GM21526 (cell line): ENCODE results near the gene CEP83.
A peak's percentile ranks its signal among the peaks of the same experiment; 100 is the strongest.

ENCODE experiments used
- ATAC-seq: cut with Tn5 transposase; IDR thresholded peaks from one replicate; pipeline ENCODE4 v1.9.1; 2021; ENCODE audit warnings: moderate library complexity; ENCODE audit not compliant: unreplicated experiment, low FRiP score

The CEP83 gene

DNA sequence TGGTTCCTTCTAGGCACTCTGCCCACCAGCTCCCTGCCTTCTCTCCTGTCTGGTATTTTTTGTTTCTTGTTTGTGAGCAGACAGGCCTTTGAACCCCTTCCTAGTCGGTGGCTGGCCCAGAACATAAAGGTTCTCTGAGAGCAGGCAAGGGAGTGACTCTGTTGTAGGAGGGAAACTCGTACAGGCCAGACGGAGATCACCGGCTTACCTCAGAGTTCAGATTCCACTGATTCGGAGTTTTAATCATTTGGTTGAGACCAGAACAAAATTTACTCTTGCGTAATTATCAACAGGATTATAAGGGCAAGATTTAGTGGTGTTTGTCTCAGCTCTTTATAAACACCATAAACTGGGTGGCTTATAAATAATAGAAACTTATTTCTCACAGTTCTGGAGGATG is 182.9 kb downstream of the CEP83 start:
- no peak for ATAC-seq

GRCh38 chr12:94273272-94273671 is 186.4 kb downstream of the CEP83 start:
- ATAC-seq = no peak

DNA sequence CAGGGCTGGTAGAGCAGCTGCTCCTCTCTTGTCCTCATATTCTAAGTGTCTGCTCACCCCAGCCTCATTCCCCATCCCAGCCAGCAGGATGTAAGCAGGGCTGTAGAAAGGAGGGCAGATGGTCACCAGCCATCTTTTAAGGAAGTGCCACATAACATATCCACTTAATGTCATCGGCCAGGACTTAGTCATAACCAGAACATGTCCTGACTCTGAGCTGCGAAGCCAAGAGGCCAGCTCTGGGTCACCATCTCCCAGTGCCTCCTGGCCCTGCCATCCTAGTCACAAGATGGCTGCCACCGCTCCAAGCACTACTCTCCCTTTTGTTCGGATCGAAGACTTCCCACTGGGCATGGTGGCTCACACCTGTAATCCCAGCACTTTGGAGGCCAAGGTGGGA is 187.4 kb downstream of the CEP83 start:
- ATAC-seq = no peak

DNA sequence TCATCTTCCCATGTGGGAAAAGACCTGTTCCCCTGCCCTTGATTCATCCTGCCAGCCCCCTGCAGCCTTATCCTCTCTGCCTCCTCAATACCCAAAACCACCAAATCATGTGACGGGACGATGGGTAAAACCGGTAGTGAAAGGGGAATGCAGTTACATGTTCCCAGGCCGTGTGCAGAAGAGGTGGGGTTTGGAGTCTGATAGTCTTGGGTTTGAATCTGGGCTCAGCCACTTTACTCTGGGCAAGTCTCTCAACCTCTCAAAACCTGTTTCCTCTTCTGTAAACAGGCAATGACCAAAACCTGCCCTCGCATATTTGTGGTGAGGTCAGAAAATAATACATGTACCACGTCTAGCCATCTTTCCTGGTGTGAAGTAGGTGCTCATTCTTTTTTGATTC is 188.3 kb downstream of the CEP83 start:
- ATAC-seq = no peak

GRCh38 chr12:94269316-94269999 is 190.2 kb downstream of the CEP83 start:
- ATAC-seq = no peak

DNA sequence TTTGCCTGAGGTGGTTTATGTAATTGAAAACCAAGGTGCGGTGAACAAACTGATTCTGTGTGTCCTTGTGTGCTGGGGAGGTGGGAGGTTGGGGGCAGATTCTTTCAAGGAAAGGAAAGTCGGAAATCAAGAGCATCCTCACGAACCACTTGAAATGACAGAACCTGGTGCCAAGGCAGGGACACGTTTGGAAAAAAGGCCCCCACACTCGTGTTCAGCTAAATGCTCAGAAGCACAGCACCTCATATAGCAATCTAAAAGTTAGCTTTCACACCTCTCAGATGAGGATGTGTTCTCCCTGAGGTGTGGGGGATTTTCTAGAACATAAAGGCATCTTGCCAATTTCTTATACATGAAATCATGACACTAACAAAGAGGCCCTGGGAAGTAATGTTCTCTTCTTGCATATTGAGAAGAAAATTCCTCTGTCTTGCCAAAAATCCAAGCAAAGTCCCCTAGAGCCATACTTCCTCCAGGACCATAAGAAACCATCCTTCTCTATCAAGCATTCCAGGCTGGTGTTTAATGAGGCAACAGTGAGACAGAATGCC is 191.7 kb downstream of the CEP83 start:
- ATAC-seq = no peak

GRCh38 chr12:94267537-94267872 is 192.2 kb downstream of the CEP83 start:
- ATAC-seq = no peak

GRCh38 chr12:94266796-94267536 is 192.7 kb downstream of the CEP83 start:
- ATAC-seq = no peak

- no peak for ATAC-seq
These were observed 193.5 kb downstream of the CEP83 start for GRCh38 chr12:94265966-94266745.

- ATAC-seq = no peak
These were observed 194.1 kb downstream of the CEP83 start for GRCh38 chr12:94265539-94265938.

- no peak for ATAC-seq
These were observed 194.8 kb downstream of the CEP83 start for GRCh38 chr12:94264736-94265485.

DNA sequence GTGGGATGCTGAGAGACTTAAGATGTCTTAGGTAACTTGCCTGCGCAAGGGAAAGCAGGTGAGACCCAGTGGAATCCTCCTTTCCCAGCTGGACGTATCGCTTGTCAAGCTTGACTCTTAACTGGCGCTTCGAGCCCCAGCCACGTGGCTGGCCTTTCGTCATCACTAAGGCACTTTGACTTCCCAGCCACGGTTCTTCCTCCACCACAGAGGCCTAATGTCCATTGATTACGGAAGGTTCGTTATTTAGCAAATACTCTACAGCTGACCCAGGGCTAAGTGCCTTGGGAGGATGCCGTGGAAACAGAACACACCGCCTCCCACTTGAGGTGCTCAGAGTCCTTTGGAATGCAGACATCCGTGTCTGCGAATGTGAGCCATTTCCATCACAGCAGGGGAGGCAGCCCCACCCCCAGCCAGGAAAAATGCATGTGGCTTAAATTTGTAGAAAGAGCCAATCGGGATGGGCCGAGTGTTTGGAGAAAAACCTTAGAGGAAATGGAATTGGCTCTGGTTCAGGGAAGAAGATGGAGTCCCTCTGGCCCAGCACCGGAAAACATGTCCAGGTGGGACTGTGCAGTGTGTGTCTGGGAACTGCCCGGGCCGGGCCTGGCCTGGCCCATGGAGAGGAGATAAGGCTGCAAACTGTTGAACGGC is 195.6 kb downstream of the CEP83 start:
- no peak for ATAC-seq

DNA sequence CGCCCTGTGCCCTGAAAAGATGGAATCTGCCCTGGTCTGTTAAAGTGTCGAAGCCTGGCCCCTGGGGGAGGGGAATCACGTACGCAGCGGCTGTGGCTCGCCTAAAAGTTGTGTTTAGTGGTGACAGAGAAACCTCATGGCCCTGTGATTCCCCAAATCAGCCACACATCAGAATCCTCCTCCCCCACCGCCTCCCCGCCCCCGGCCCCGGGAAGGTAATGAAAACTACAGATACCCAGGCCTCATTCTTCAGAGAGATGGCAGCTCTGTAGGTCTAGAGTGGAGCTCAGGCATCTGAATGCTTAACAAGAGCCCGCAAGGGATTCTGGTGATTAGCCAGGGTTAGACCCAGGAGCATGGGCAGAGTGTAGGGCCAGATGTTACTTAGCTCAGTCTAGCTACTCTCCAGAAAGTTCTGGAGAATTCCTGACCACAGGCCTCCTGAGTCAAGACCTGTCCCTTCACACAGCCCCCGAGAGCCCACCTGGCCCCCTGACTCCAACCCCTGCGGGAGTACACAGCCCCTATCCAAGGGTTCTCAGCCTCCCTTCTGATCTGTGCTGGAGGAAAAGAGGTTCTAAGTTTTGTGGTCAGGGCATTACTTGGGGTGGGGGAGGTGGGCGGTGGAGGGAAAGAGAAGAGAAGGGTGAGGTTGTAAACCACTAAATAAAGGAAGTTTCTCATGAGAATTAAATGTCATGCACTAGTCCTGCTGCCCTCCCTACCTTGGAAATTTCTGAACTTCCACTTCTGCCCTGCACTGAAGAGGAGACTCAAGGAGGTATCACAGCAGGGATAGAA is 196.5 kb downstream of the CEP83 start:
- no peak for ATAC-seq

DNA sequence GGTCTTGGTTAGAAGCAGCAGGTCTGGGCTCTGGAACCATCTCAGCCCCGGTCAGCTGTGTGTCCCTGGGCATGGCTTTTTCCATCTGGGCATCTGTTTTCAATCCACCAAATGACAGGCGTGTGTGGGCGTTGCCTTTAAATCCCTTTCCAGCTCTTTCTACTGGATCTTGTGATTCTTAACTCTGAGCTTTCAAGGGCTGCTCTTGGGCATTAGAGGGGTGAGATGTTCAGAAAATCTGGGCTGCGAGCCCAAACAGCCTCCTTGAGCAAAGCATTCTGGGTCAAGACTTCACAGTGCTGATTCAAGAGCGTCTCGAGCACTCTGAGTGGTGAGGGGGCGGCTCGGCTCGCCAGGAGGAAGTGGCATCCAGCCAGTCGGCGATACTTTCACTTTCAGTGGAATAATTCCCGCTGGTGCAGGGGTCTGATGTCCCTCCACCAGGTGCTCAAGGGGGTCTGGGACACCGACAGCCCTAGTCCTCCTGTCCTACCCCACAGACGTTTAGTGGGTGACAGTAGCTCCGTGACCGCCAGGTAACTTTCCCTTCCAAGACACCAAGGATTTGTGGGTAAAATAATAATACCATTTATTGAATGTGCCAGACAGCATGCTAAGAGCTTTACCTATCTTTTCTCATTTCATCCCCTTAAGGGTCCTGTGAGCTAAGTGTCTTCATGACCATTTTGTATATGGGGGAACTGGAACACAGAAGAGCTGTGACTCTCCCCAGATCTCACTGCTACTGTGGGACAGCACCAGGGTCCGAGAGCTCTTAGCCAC is 197.2 kb downstream of the CEP83 start:
- peak; percentile 58 for ATAC-seq

DNA sequence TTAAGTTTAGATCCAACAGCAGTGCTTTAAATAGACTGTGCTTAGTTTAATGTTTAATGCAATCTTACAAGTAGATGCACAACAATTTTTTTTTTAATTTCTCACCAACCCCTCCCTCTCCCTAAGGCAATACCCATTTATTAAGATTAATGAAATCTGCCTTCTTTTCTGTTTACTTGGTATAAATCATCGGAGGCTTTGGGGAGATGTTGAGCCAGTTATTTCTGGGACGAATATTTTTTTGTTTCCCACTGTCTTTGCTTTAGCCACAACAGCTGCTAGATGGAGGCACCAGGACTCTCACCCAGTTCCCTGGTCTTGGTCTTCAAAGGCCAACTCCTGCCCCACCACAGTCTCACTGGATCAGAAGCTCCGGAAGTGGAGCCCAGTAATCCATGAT is 197.9 kb downstream of the CEP83 start:
- no peak for ATAC-seq

DNA sequence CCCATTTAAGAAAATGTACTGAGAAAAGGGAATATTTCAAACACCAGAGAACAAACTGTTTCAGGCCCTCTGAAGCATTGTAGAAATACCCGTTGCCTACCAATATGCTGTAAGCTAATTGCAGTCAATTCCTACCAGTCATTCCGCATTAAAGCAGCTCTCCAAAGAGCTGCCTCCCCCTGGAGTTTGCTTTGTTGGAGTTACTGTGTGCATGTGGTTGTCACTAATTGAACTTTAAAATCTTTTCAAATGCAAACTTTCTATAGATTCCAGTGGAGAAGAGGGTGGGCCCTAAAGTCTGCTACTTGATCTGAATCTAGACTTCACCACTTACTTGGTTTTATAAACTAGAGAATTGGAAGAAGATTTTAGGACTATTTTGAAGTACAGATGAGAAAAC is 198.5 kb downstream of the CEP83 start:
- no peak for ATAC-seq

- ATAC-seq = no peak
These were observed 198.9 kb downstream of the CEP83 start for GRCh38 chr12:94260717-94261116.

- no peak for ATAC-seq
These were observed 199.7 kb downstream of the CEP83 start for GRCh38 chr12:94260017-94260416.

GRCh38 chr12:94258593-94258992 is 201.1 kb downstream of the CEP83 start:
- ATAC-seq = peak; percentile 49
